Inflammatory macrophage treated with lipopolysaccharide for 1 hour (primary cell): ENCODE data around the gene CCDC187.
"Not testable (repeated sequence)": the region's sequence is repeated elsewhere in the genome, so short reads cannot be mapped to it uniquely, and the experiment has no call there.

Experiments
- DNase-seq, 2 donors: peaks; one replicate each; pipeline ENCODE4 v3.0.0-alpha.2; 2020 to 2022

CCDC187 gene

DNA sequence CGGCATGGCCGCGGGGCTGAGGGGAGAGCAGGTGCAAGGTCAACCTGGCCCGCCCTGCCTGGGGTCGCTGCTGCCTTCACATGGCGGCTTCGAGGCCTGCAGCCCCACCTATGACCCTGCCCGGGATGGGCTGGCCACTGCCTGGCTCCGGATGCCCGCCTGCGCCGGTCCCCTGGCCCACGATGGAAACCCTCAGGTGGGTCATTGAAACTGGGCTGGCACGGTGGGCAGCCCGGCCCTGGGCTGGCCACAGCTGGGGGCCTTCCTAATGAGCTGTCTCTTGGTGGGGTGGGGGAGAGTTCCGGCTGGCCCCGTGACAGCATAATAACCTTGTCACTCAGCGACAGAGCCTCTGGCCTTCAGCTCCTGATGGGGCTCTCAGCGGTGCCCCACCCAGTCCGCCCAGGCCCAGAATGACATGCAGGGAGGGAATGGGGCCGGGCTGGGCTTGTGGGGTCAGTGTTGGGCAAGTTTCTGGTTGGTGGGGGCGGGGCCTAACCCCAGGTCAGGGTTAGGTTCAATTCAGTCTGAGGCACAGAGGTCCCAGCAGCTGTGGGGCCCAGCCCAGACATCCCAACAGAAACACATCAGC lies at the start of gene CCDC187:
TSS of gene CCDC187 (minus strand) at position 270 of the 592 bp plus-strand sequence. CDS start at position 6, 264 bp downstream.
- DNase-seq: no peak

GRCh38 chr9:136353088-136353487 lies 49.2 kb upstream of the CCDC187 start:
- no peak for DNase-seq

DNA sequence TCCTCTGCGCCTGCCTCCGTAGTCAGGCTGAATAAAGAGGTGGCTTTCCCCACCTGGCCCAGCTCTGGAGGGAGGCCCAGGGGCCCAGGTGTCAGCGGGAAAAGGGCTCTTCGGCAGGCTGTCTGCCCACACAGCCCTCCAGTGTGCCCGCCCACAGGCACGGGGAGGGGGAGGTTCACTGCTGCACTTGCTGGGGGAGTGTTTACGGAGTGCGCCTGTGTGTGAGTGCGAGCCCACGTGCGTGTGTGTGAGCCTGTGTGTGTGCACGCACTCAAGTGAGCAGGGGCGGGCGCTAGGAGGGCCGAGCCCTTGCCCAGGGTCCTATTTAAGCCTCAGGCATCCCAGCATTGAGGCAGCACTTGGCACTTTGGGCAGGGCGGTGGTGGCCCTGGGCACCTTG lies 48.8 kb upstream of the CCDC187 start:
- no peak for DNase-seq

DNA sequence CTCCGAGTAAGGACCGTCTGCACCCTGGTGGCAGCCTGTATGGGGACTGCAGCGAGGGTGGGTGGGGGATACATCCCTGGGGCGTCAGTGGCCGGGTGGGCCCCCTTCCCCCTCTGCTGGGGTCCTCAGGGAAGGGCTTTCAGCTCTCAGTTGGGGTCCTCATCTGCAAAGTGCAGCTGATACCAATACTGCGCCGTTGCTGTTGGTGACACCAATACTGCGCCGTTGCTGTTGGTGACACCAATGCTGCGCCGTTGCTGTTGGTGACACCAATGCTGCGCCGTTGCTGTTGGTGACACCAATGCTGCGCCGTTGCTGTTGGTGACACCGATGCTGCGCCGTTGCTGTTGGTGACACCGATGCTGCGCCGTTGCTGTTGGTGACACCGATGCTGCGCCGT lies 48.0 kb upstream of the CCDC187 start:
- not testable (repeated sequence) for DNase-seq

- DNase-seq: no peak
Measured at GRCh38 chr9:136351252-136351800, 47.4 kb upstream of the CCDC187 start.

DNA sequence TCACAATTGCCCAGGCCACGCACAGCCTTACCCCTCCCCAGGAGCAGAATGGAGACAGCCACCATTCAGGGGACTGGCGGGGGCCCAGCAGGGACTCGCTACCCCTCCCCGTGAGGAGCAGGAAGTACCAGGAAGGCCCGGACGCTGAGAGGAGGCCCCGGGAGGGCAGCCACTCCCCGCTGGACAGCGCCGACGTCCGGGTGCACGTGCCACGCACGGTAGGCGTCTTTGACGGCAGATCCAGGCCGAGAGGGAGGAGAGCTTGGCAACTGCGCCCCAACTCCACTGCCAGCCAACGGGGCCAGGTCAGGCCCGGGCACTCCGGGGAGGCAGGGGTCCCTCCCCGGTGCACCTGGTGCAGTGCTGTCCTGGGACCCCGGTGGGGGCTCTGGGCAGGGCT lies 45.7 kb upstream of the CCDC187 start:
- no peak for DNase-seq

DNA sequence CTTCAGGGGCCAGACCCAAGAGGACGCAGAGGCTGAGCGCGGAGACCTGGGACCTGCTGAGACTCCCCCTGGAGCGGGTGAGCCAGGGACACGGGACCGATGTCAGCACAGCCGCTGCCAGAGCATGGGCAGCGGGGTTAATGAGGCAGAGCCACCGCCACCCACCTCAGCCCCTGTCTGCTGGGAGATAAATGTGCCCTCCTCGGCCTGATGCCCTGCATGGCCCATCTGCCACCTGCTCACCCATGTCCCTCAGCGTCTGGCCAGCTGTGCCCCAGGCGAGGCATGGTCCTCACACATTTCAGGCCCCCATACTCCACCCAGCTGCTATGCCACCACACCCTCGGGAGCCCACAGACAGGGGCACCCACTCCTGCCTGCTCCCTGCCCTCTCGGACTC lies 44.8 kb upstream of the CCDC187 start:
- DNase-seq: no peak

DNA sequence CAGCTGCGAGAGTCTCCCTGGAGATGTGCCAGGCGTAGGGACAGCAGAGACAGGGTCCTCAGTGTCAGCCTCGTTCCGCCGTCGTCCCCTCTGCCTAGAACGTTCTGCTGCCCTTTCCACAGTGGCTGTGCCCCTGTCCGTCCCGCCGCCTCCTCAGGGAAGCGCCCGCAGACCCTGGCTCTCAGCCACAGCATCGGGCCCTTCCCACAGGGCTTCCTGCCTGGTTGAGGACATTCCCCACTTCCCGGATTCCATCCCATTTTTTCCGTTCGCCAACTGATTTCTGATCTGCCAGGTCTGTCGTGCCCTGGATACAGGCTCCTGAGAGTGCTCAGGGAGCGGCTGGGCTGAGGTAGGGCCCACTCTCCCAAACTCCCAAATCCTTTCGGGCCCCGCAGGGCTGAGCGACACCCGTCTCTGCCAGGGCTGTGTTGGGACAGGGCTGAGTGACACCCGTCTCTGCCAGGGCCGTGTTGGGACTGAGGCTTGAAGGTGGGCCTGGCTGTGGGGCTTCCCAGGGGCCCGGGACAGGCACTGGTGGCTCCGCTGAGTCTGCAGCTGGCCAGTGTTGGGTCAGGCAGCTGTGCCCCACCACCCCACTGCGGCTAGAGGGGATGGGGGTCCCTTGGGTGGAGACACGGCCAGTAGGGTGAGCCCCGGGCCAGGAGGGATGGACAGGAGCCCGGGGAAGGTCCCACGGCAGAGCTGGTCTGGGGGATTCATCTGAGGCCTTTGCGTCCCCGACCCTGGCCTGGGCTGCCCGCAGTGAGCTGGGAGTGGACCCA lies 43.8 kb upstream of the CCDC187 start:
- DNase-seq: no peak

- no peak for DNase-seq
Measured at GRCh38 chr9:136346927-136347465, 43.1 kb upstream of the CCDC187 start.

- no peak for DNase-seq
Measured at GRCh38 chr9:136346157-136346481, 42.2 kb upstream of the CCDC187 start.

GRCh38 chr9:136345281-136346156 lies 41.6 kb upstream of the CCDC187 start:
- DNase-seq: no peak

DNA sequence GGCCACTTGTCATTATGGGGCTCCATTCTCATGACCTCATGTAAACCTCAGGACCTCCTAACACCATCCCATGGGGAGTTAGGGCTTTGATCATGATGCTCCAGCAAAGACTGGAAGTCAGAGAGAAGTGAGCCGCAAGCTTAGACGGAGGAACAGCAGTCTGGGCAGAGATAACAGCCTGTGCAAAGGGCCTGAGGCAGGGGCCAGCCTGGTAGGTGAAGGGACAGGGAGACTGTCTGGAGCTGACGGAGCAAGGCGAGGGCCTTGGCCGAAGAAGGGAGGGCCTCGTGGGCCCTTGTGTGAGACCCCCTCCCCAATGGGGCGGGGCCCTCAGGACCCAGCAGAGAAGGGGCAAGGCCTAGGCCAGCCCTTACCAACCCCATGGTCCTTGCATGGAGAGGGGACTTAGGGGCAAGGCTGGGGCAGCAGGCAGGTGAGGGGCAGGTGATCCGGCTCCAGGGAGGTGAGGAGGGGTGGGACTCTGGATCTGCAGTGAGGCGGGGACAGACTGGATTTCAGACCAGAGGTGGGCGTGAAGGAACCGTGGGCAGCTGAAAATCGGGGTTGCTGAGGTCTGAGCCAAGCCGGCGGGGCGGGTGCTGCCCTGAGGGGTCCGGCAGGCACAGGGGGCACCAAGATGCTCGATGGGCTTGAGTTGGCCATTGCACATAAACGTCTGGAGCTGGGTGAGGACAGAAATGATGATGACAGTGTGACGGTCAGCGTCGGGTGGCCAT lies 40.8 kb upstream of the CCDC187 start:
- DNase-seq: no peak

DNA sequence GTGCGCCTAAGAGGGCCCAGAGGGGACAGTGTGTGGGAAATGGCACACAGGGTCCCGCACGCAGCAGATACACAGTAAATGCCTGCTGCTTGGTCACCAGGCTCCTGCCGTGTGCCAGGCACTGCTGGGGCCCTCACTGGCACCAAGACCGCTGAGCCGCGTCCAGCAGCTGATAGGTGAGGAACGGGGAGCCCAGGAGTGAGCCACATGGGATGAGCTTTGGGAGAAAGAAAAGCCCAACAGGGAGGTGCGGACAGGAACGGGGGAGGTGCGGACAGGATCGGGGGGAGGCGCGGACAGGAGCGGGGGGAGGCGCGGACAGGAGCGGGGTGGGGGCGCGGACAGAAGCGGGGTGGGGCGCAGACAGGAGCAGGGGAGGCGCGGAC lies 40.0 kb upstream of the CCDC187 start:
- no peak for DNase-seq

DNA sequence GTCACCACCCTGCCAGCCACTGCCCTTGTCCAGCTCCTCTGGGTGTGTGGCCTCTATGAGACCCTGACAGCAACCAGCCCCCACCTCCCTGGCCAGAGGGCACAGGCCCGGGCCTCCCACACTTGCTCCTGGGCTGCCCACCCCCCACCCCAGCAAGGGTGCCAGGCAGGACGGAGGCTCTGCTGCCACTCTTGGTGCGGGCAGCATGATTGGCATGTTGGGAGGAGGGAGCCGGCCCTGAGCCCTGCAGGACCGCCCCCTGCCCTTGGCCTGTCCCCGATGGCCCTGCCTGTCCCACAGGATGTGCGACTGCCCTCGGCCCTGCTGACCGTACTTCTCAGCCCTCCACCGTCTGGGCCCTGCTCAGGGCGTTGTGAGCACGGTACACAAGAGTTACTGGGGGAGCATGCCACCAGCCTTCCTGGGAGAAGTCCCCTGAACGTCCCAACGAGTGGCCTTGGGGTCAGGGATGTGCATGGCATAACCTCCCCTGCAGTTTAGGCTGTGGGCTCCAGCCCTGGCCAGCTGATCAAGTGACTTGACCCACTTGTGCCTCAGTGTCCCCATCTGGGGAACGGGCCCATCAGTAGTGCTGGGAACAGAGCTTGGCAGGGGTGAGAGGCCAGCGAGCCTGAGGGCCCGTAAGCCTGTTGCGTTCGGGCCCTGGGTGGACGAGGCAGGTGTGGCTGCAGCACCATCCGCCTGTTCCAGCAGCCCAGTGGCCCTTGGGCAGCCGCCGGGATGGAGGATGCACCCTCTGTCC lies 39.4 kb upstream of the CCDC187 start:
- no peak for DNase-seq

DNA sequence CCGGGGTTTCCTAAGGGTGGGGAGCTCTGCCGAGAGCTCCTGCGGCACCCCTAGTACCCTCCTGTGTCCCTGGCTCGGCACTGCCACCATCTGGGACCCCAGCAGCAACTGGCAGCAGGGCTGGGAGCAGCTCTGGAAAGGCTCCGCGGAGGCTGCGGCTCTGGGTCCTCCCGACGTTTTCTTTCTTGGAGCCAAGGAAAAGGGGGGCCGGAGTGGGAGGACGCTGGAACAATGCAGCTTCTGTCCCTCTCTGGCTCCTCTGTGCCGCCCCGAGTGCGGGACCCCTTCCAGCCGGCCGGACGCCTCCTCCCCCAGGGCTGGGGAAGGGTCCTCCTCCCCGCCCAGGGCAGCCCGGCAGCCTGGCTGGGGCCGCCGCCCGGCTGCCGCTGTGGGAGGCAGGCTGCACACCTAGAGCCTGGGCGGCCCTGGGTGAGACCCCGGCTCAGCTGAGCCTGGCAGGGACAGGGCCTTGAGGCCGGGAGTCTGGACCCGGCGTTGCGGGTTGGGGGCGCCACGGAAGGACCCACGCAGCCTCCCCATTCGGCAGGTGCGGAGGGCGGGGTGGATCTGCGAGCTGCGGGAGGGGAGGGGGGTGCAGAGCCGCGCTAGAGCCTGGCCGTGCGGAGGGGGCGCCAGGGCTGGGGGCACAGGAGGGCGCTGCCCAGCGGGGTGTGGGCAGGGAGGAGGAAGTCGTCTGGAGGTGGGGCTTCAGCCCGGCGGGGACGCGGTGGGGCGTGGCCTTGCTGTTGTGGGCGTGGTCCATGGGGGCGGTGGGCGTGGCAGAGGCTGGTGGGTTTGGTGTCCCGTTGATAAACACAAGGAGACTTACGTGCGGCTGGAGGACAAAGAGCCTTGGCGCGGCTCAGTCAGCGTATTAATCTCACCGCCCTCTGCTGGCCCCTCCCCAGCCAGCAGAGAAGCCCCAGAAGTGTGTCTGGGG lies 38.6 kb upstream of the CCDC187 start:
- DNase-seq: peak; percentile 61 to 91

DNA sequence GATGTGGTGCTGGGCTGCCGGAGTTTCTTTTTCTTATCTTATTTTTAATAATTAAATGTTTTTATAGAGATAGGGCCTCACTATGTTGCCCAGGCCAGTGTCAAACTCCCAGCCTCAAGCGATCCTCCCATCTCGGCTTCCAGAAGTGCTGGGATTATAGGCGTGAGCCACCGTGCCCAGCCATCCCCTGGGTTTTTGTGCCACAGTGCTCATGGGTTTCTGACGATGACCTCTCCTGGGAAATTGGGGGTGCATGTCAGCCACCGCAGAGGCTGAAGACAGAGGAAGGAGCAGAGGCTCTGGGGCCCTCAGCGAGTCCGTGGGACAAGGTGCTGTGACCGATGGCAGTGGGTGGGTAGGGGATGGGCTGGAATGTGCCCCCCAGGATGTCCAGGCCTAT lies 37.9 kb upstream of the CCDC187 start:
- no peak for DNase-seq

DNA sequence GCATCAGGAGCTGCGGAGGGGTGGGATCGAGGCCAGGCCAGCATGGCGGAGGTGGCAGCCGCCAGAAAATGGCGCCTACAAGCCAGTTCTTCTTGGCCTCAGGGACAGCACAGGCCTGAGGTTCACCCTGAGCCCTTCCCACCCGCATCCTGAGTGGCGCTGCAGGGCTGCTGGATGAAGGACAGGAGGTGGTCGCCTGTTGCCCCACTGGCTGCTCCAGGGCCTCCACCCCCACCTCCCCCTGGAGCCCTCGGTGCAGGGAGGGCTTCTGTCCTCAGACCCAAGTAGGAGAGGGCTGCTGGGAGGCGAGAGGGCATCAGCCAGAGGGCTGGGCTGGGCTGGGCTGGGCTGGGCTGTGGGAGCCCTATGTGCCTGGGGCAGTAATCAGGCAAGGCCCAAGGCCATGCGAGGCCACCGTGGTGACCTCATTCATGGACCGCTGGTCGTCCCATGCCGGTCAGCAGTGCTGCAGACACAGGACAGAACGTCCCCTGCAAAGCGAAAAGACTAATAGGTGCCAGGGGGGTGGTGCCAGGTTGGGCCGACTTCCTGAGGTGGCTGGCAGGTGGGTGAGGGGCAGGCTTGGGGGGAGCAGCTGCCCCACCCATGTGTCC lies 37.3 kb upstream of the CCDC187 start:
- no peak for DNase-seq

- DNase-seq: no peak
Measured at GRCh38 chr9:136340356-136341041, 36.6 kb upstream of the CCDC187 start.

GRCh38 chr9:136339958-136340310 lies 36.0 kb upstream of the CCDC187 start:
- DNase-seq: no peak
